B cell (primary cell): Measurements from ENCODE around the gene PYHIN1. TPM values are rescaled to one million over a fixed set of nuclear protein-coding genes. Genes with fewer than 3 reads are reported as not detected.

Experiments used
- ATAC-seq: fragments of 200-7000 bp; cut with Tn5 transposase; one replicate; pipeline ENCODE4 v1.10.0; 2021; ENCODE audit warnings: low read depth, mild to moderate bottlenecking, moderate number of reproducible peaks, moderate library complexity
- CTCF ChIA-PET: fragments of 350-600 bp; sonication (Branson Sonifier 250); formaldehyde crosslinking; loops from one replicate; lab custom pipeline; 2021; ENCODE audit warnings: antibody characterized with exemption, inconsistent platforms; lab: Charles Lee
- POLR2A ChIA-PET: fragments of 350-600 bp; sonication (Branson Sonifier 250); formaldehyde crosslinking; loops from one replicate; lab custom pipeline; 2021; ENCODE audit warnings: antibody characterized with exemption; lab: Charles Lee
- DNase-seq: peaks from one replicate; pipeline ENCODE4 v3.0.0; 2013
- H2AFZ ChIP-seq: 2 replicates; pipeline ENCODE4 v1.6.1; 2012; ENCODE audit warnings: mild to moderate bottlenecking, low read depth, low read length; ENCODE audit not compliant: insufficient read depth, poor library complexity, severe bottlenecking
- H3K27ac ChIP-seq, 2 donors: 1 replicate in 1 of 2; 2 replicates in 1 of 2; pipeline ENCODE4 v1.5.1; 2012 to 2013; ENCODE audit warnings: low read length in 2 of 2, mild to moderate bottlenecking in 2 of 2, moderate library complexity in 1 of 2
- H3K27me3 ChIP-seq, 4 experiments: fragments of 200-600 bp in 1 of 4; sonication (generic) in 1 of 4; replicated peaks in 1 of 4; 1 replicate in 2 of 4; 2 replicates in 2 of 4; pipeline versions ENCODE4 v1.6.1 to v1.7.0; 2013 to 2016; ENCODE audit warnings: low read length in 3 of 4, mild to moderate bottlenecking in 2 of 4, mixed read lengths in 1 of 4, moderate library complexity in 1 of 4; ENCODE audit not compliant: insufficient read depth in 4 of 4, control insufficient read depth in 3 of 4; ENCODE audit errors: control extremely low read depth in 1 of 4
- H3K36me3 ChIP-seq, 2 experiments: replicated peaks in 1 of 2; 1 replicate in 1 of 2; 2 replicates in 1 of 2; pipeline versions ENCODE4 v1.6.1 to v1.7.1; 2013; ENCODE audit warnings: low read length in 1 of 2; ENCODE audit not compliant: insufficient read depth in 2 of 2, control insufficient read depth in 1 of 2; ENCODE audit errors: control extremely low read depth in 1 of 2, extremely low read depth in 1 of 2
- H3K4me1 ChIP-seq, 2 donors: fragments of 200-600 bp in 1 of 2; sonication (generic) in 1 of 2; 1 replicate in 1 of 2; 2 replicates in 1 of 2; pipeline versions ENCODE4 v1.5.1 to v1.6.1; 2013 to 2017; ENCODE audit warnings: low read length in 2 of 2; ENCODE audit not compliant: control insufficient read depth in 2 of 2, insufficient read depth in 2 of 2
- H3K4me2 ChIP-seq: replicated peaks from 2 replicates; pipeline ENCODE3; 2012; ENCODE audit warnings: mild to moderate bottlenecking, low read depth, low read length; ENCODE audit not compliant: poor library complexity, severe bottlenecking
- H3K4me3 ChIP-seq, 5 experiments: fragments of 200-600 bp in 1 of 5; sonication (generic) in 1 of 5; 1 replicate in 3 of 5; 2 replicates in 2 of 5; pipeline versions ENCODE4 v1.5.1 to v1.7.0; 2011 to 2016; ENCODE audit warnings: low read length in 4 of 5, mild to moderate bottlenecking in 4 of 5, low read depth in 2 of 5, control low read depth in 1 of 5, moderate library complexity in 1 of 5; ENCODE audit not compliant: insufficient read depth in 1 of 5; ENCODE audit errors: control extremely low read depth in 1 of 5, extremely low read depth in 1 of 5
- H3K79me2 ChIP-seq: fragments of 200-600 bp; sonication (generic); one replicate; pipeline ENCODE4 v1.6.0; 2016; ENCODE audit warnings: low read length; ENCODE audit not compliant: control insufficient read depth, insufficient read depth
- H3K9ac ChIP-seq: fragments of 200-600 bp; sonication (generic); 2 replicates; pipeline ENCODE4 v1.6.1; 2017; ENCODE audit warnings: mild to moderate bottlenecking, low read length, moderate library complexity
- H3K9me3 ChIP-seq, 3 donors: one replicate each; pipeline versions ENCODE4 v1.6.1 to v1.7.1; 2013; ENCODE audit warnings: low read length in 2 of 3; ENCODE audit not compliant: control insufficient read depth in 2 of 3, insufficient read depth in 1 of 3; ENCODE audit errors: control extremely low read depth in 1 of 3
- H4K20me1 ChIP-seq: 2 replicates; pipeline ENCODE4 v1.6.0; 2012; ENCODE audit warnings: mild to moderate bottlenecking, low read length; ENCODE audit not compliant: insufficient read depth, control insufficient read depth, poor library complexity, severe bottlenecking
- H3K27ac Mint-ChIP-seq: one replicate; pipeline ENCODE4 v1.8.0; 2021; ENCODE audit warnings: mixed read lengths
- H3K27me3 Mint-ChIP-seq: one replicate; pipeline ENCODE4 v1.8.0; 2021; ENCODE audit warnings: mixed read lengths
- H3K4me1 Mint-ChIP-seq: one replicate; pipeline ENCODE4 v1.8.0; 2021; ENCODE audit warnings: mixed read lengths
- H3K4me3 Mint-ChIP-seq: one replicate; pipeline ENCODE4 v1.8.0; 2021; ENCODE audit warnings: mixed read lengths
- H3K9me3 Mint-ChIP-seq: one replicate; pipeline ENCODE4 v1.8.0; 2022; ENCODE audit warnings: mixed read lengths; ENCODE audit not compliant: insufficient read depth
- CTCF ChIP-seq: fragments of 200-600 bp; IDR thresholded peaks from one replicate; pipeline ENCODE4 v1.8.0; 2022; ENCODE audit warnings: antibody characterized with exemption, mild to moderate bottlenecking
- EZH2 ChIP-seq: IDR thresholded peaks from 2 replicates; pipeline ENCODE4 v1.6.1; 2012; ENCODE audit warnings: borderline replicate concordance, low read depth, mild to moderate bottlenecking, moderate library complexity, low read length; ENCODE audit not compliant: insufficient read depth, poor library complexity, severe bottlenecking
- WGBS: methylation state at CpG from one replicate; pipeline ENCODE4 v1.1.5; 2013; ENCODE audit warnings: missing lambda C conversion rate; ENCODE audit not compliant: insufficient coverage; 5-methylcytosine and 5-hydroxymethylcytosine counted together
- intact Hi-C: fragments of 100-400 bp; cut with micrococcal nuclease; formaldehyde crosslinking; loops from one replicate; pipeline ENCODE4 v1.10.0; 2022
- polyA plus RNA-seq: library from polyadenylated mRNA; depleted of rRNA; stranded (reverse); fragments of >200 nt; gene quantifications from 2 replicates; pipeline ENCODE4 v1.2.3, GENCODE V29; 2012
- total RNA-seq, 2 donors: library from RNA; stranded (reverse); fragments of 120-200 nt in 1 of 2; gene quantifications; 1 replicate in 1 of 2; 2 replicates in 1 of 2; pipeline versions ENCODE4 v1.2.3 to v1.2.4, GENCODE V29; 2013 to 2022

PYHIN1 gene
- total and polyA plus RNA-seq, 2 donors (not counting 1 experiment from before 2014, with no cell fraction given), result 8.6 to 13.9 TPM

DNA sequence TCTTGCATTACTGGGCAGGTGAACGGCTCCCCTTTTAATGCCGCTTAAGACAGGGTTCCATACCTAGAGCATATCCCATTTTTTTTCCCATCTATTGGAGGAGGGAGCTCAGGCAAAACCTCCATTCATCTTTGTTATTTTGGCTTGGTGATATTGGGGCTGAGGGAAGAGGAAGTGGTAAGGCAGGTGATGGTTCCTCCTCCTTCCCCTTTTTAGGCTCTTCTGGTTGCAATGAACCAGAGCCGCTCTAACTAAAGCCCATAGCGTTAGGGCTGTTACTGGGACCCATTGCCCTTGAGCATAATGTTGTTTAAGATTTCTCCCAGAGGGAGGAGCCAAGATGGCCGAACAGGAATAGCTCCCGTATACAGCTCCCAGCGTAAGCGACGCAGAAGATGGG lies 21.1 kb downstream of the PYHIN1 start:
- 86% methylated on average over 5 of the region's 9 CpGs for WGBS
- Histone ChIP-seq H3K4me3 (peak overlapping the region in 4 of 5 experiments; percentile 0 to 37 (median 18)), H3K27me3 (no peaks in the 10 kb centered on the region), H3K27ac (peak overlapping the region; percentile 54 to 58), H4K20me1 (no peaks in the 10 kb centered on the region), H3K79me2 (no peaks in the 10 kb centered on the region), H3K9me3 (peaks cover 0 to 14% (median 0%) of the 10 kb centered on the region in 3 donors), H3K4me1 (peaks cover 15 to 29% of the 10 kb centered on the region in 2 donors), H3K36me3 (no peaks in the 10 kb centered on the region), H2AFZ (no peak overlapping the region), H3K9ac (peak overlapping the region; percentile 20), H3K4me2 (peak overlapping the region; percentile 55)
- Mint-ChIP-seq H3K4me1 (peaks cover 22% of the 10 kb centered on the region), H3K4me3 (peak overlapping the region; percentile 87), H3K9me3 (no peaks in the 10 kb centered on the region), H3K27me3 (no peaks in the 10 kb centered on the region), H3K27ac (peak overlapping the region; percentile 95)
- CTCF ChIA-PET, result interaction anchor here (0.7 to 1.1 kb wide), 2 partner anchors 9 to 827 kb away, joined by 3 read pairs; no protein-coding TSS in a partner anchor
- DNase-seq (peak; percentile 76), ATAC-seq (peak; percentile 83)
- POLR2A ChIA-PET, result interaction anchor here (1.2 kb wide), 1 partner anchor 115 kb away, joined by 18 read pairs; no protein-coding TSS in a partner anchor
- TF ChIP-seq EZH2 (no peak), CTCF (no peak)
- intact Hi-C loops, result no loop called here

GRCh38 chr1:158961178-158961577 lies 29.8 kb downstream of the PYHIN1 start:
- Histone ChIP-seq H3K27ac (no peak overlapping the region), H4K20me1 (no peaks in the 10 kb centered on the region), H3K4me3 (no peak overlapping the region), H3K9me3 (peaks cover 0 to 8% (median 2%) of the 10 kb centered on the region in 3 donors), H3K27me3 (peaks cover 0 to 3% (median 0%) of the 10 kb centered on the region in 4 experiments), H3K9ac (no peak overlapping the region), H2AFZ (no peak overlapping the region), H3K79me2 (no peaks in the 10 kb centered on the region), H3K36me3 (no peaks in the 10 kb centered on the region), H3K4me2 (no peak overlapping the region), H3K4me1 (no peaks in the 10 kb centered on the region)
- WGBS, result 100% methylated on average over 1 of the region's 1 CpG
- TF ChIP-seq EZH2, result no peak
- DNase-seq, result no peak
- peaks cover 12% of the 10 kb centered on the region for H3K27me3 Mint-ChIP-seq
- no peak overlapping the region for H3K27ac Mint-ChIP-seq
- H3K4me1 Mint-ChIP-seq, result no peaks in the 10 kb centered on the region
- H3K4me3 Mint-ChIP-seq, result no peak overlapping the region
- peaks cover 2% of the 10 kb centered on the region for H3K9me3 Mint-ChIP-seq
- CTCF ChIA-PET, result no interaction called here
- no peak for ATAC-seq
- POLR2A ChIA-PET, result no interaction called here
- intact Hi-C loops, result no loop called here
